ENCODE measurements around the gene CACNA2D3. TPM values are rescaled to one million over a fixed set of nuclear protein-coding genes. Genes with fewer than 3 reads are reported as not detected.

CACNA2D3 gene
- total RNA-seq, 1 donor from 2014 or later, result 10.0 TPM

GRCh38 chr3:54494209-54494608 is 371.9 kb downstream of the CACNA2D3 start:
- Mint-ChIP-seq H3K36me3 (ENCODE audit: unreplicated experiment) (no peaks in the 10 kb centered on the region), H3K27me3 (ENCODE audit: unreplicated experiment) (no peaks in the 10 kb centered on the region), H3K27ac (ENCODE audit: unreplicated experiment) (no peak overlapping the region), H3K4me3 (ENCODE audit: unreplicated experiment) (no peak overlapping the region), H3K9me3 (ENCODE audit: unreplicated experiment) (no peaks in the 10 kb centered on the region), H3K4me1 (ENCODE audit: low read depth, unreplicated experiment) (no peaks in the 10 kb centered on the region)
- TF ChIP-seq, protein P1, sequence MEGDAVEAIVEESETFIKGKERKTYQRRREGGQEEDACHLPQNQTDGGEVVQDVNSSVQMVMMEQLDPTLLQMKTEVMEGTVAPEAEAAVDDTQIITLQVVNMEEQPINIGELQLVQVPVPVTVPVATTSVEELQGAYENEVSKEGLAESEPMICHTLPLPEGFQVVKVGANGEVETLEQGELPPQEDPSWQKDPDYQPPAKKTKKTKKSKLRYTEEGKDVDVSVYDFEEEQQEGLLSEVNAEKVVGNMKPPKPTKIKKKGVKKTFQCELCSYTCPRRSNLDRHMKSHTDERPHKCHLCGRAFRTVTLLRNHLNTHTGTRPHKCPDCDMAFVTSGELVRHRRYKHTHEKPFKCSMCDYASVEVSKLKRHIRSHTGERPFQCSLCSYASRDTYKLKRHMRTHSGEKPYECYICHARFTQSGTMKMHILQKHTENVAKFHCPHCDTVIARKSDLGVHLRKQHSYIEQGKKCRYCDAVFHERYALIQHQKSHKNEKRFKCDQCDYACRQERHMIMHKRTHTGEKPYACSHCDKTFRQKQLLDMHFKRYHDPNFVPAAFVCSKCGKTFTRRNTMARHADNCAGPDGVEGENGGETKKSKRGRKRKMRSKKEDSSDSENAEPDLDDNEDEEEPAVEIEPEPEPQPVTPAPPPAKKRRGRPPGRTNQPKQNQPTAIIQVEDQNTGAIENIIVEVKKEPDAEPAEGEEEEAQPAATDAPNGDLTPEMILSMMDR (IDR thresholded peaks at IDR 0.05; ENCODE audit: partially characterized antibody, unreplicated experiment), result no peak
- DNase-seq, result no peak

DNA sequence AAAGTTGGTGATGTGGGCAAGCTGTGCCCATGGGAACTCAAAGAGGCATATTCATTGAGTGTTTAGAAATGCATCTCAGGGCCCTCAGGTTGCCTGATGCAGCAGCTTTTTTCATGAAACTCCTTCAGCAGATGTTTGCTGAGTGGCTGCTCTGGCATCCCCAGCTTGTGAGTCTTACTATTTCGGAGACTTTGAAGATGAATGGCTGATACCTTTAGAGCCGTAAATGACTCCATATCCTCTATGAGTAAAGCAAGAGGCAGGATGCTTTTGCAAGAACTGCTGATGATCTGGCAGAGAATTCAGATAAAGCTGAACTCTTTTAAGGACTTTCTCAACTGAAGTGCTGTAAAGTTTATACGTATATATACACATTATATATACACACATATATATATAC is 384.3 kb downstream of the CACNA2D3 start:
- Mint-ChIP-seq H3K36me3 (ENCODE audit: unreplicated experiment) (peaks cover 2% of the 10 kb centered on the region), H3K4me1 (ENCODE audit: low read depth, unreplicated experiment) (no peaks in the 10 kb centered on the region), H3K27me3 (ENCODE audit: unreplicated experiment) (no peaks in the 10 kb centered on the region), H3K9me3 (ENCODE audit: unreplicated experiment) (no peaks in the 10 kb centered on the region), H3K4me3 (ENCODE audit: unreplicated experiment) (no peak overlapping the region), H3K27ac (ENCODE audit: unreplicated experiment) (no peak overlapping the region)
- DNase-seq, result no peak
- TF ChIP-seq, protein P1 (IDR thresholded peaks at IDR 0.05; ENCODE audit: partially characterized antibody, unreplicated experiment), result no peak

DNA sequence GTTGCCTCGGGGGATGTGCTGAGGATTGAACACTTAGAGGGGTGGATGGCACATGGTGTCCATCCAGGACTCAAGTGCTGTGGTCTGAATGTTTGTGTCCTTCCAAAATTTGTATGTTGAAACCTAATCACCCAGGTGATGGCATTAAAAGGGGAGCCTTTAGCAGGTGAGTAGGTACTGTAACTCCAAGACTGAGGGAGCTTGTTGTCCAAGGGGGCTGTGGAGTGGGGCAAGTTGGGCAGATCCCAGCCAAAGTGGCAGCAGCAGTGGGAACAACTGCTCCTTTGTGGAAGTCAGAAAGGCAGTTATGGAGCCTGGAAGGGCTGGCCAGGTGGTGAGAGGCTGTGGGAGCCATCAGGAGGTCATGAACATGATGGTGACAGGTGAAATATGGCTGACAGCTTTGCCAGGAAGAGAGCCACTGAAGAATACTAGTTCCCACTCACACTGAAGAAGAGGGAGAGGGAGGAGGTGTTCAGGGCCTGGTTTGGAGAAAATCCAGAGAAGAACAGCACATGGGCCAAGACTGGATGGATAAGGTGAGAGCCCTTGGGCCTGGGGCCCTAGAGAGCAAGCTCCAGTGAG is 385.6 kb downstream of the CACNA2D3 start:
- Mint-ChIP-seq H3K27me3 (ENCODE audit: unreplicated experiment) (no peaks in the 10 kb centered on the region), H3K4me1 (ENCODE audit: low read depth, unreplicated experiment) (no peaks in the 10 kb centered on the region), H3K27ac (ENCODE audit: unreplicated experiment) (no peak overlapping the region), H3K4me3 (ENCODE audit: unreplicated experiment) (no peak overlapping the region), H3K9me3 (ENCODE audit: unreplicated experiment) (peaks cover 1% of the 10 kb centered on the region), H3K36me3 (ENCODE audit: unreplicated experiment) (peaks cover 5% of the 10 kb centered on the region)
- TF ChIP-seq, protein P1 (IDR thresholded peaks at IDR 0.05; ENCODE audit: partially characterized antibody, unreplicated experiment), result no peak
- DNase-seq, result no peak

GRCh38 chr3:54510506-54510905 is 388.2 kb downstream of the CACNA2D3 start:
- H3K36me3 Mint-ChIP-seq (ENCODE audit: unreplicated experiment), result peaks cover 9% of the 10 kb centered on the region
- no peak overlapping the region for H3K27ac Mint-ChIP-seq (ENCODE audit: unreplicated experiment)
- DNase-seq, result no peak
- H3K9me3 Mint-ChIP-seq (ENCODE audit: unreplicated experiment), result peaks cover 5% of the 10 kb centered on the region
- TF ChIP-seq, protein P1 (IDR thresholded peaks at IDR 0.05; ENCODE audit: partially characterized antibody, unreplicated experiment), result no peak
- H3K4me3 Mint-ChIP-seq (ENCODE audit: unreplicated experiment), result no peak overlapping the region
- H3K27me3 Mint-ChIP-seq (ENCODE audit: unreplicated experiment), result no peaks in the 10 kb centered on the region
- peaks cover 2% of the 10 kb centered on the region for H3K4me1 Mint-ChIP-seq (ENCODE audit: low read depth, unreplicated experiment)

- TF ChIP-seq, protein P1 (IDR thresholded peaks at IDR 0.05; ENCODE audit: partially characterized antibody, unreplicated experiment), result no peak
- H3K9me3 Mint-ChIP-seq (ENCODE audit: unreplicated experiment), result peaks cover 5% of the 10 kb centered on the region
- H3K4me1 Mint-ChIP-seq (ENCODE audit: low read depth, unreplicated experiment), result peaks cover 2% of the 10 kb centered on the region
- no peak overlapping the region for H3K27ac Mint-ChIP-seq (ENCODE audit: unreplicated experiment)
- no peaks in the 10 kb centered on the region for H3K27me3 Mint-ChIP-seq (ENCODE audit: unreplicated experiment)
- no peak overlapping the region for H3K4me3 Mint-ChIP-seq (ENCODE audit: unreplicated experiment)
- no peak for DNase-seq
- peaks cover 9% of the 10 kb centered on the region for H3K36me3 Mint-ChIP-seq (ENCODE audit: unreplicated experiment)
Measured at GRCh38 chr3:54511766-54512365, 389.5 kb downstream of the CACNA2D3 start.
